ENCODE results near the gene SPEG.

Gene SPEG

GRCh38 chr2:219486380-219486959, 51.8 kb downstream of the SPEG start:
- no peak for TF ChIP-seq TOX (CRISPR knock-in tag; IDR thresholded peaks at IDR 0.05; ENCODE audit: borderline replicate concordance)
- TF ChIP-seq PATZ1 (CRISPR knock-in tag; IDR thresholded peaks at IDR 0.05; ENCODE audit: borderline replicate concordance) = no peak
- TF ChIP-seq BACH2 (CRISPR knock-in tag; IDR thresholded peaks at IDR 0.05; ENCODE audit: borderline replicate concordance) = no peak
- no peak for TF ChIP-seq ZC3H10 (CRISPR knock-in tag; IDR thresholded peaks at IDR 0.05)
- TF ChIP-seq ZNF70 (CRISPR knock-in tag; IDR thresholded peaks at IDR 0.05) = no peak
- TF ChIP-seq, protein P1, sequence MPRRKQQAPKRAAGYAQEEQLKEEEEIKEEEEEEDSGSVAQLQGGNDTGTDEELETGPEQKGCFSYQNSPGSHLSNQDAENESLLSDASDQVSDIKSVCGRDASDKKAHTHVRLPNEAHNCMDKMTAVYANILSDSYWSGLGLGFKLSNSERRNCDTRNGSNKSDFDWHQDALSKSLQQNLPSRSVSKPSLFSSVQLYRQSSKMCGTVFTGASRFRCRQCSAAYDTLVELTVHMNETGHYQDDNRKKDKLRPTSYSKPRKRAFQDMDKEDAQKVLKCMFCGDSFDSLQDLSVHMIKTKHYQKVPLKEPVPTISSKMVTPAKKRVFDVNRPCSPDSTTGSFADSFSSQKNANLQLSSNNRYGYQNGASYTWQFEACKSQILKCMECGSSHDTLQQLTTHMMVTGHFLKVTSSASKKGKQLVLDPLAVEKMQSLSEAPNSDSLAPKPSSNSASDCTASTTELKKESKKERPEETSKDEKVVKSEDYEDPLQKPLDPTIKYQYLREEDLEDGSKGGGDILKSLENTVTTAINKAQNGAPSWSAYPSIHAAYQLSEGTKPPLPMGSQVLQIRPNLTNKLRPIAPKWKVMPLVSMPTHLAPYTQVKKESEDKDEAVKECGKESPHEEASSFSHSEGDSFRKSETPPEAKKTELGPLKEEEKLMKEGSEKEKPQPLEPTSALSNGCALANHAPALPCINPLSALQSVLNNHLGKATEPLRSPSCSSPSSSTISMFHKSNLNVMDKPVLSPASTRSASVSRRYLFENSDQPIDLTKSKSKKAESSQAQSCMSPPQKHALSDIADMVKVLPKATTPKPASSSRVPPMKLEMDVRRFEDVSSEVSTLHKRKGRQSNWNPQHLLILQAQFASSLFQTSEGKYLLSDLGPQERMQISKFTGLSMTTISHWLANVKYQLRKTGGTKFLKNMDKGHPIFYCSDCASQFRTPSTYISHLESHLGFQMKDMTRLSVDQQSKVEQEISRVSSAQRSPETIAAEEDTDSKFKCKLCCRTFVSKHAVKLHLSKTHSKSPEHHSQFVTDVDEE (CRISPR knock-in tag; IDR thresholded peaks at IDR 0.05) = no peak
- no peak for TF ChIP-seq CSRNP3 (CRISPR knock-in tag; IDR thresholded peaks at IDR 0.05)
- no peak for TF ChIP-seq TCF4 (CRISPR knock-in tag; IDR thresholded peaks at IDR 0.05; ENCODE audit: borderline replicate concordance)
- no peak for TF ChIP-seq ZNF565 (CRISPR knock-in tag; conservative IDR thresholded peaks at IDR 0.05; ENCODE audit: low read depth)
- ATAC-seq = no peak

- ATAC-seq = no peak
- TF ChIP-seq ZNF70 (CRISPR knock-in tag; IDR thresholded peaks at IDR 0.05) (no peak), BACH2 (CRISPR knock-in tag; IDR thresholded peaks at IDR 0.05; ENCODE audit: borderline replicate concordance) (no peak), ISL1 (CRISPR knock-in tag; IDR thresholded peaks at IDR 0.05) (no peak), ZFP30 (CRISPR knock-in tag; IDR thresholded peaks at IDR 0.05) (no peak), POU6F1 (CRISPR knock-in tag; IDR thresholded peaks at IDR 0.05; ENCODE audit: borderline replicate concordance, low read depth) (no peak), GLIS3 (CRISPR knock-in tag; IDR thresholded peaks at IDR 0.05) (no peak), OSR1 (CRISPR knock-in tag; IDR thresholded peaks at IDR 0.05) (no peak), ESRRG (CRISPR knock-in tag; IDR thresholded peaks at IDR 0.05) (no peak), CSRNP3 (CRISPR knock-in tag; IDR thresholded peaks at IDR 0.05) (no peak), ARNTL (CRISPR knock-in tag; IDR thresholded peaks at IDR 0.05; ENCODE audit: borderline replicate concordance, low read depth) (no peak), SNAI2 (CRISPR knock-in tag; IDR thresholded peaks at IDR 0.05) (no peak), ZNF565 (CRISPR knock-in tag; conservative IDR thresholded peaks at IDR 0.05; ENCODE audit: low read depth) (no peak), TOX (CRISPR knock-in tag; IDR thresholded peaks at IDR 0.05; ENCODE audit: borderline replicate concordance) (no peak), ZFP3 (CRISPR knock-in tag; IDR thresholded peaks at IDR 0.05) (no peak), PPARA (CRISPR knock-in tag; IDR thresholded peaks at IDR 0.05; ENCODE audit: borderline replicate concordance) (no peak), PATZ1 (CRISPR knock-in tag; IDR thresholded peaks at IDR 0.05; ENCODE audit: borderline replicate concordance) (no peak), CSDC2 (CRISPR knock-in tag; IDR thresholded peaks at IDR 0.05) (no peak), RARB (CRISPR knock-in tag; IDR thresholded peaks at IDR 0.05) (no peak), ZC3H10 (CRISPR knock-in tag; IDR thresholded peaks at IDR 0.05) (no peak)
- TF ChIP-seq, protein P1 (CRISPR knock-in tag; IDR thresholded peaks at IDR 0.05) = no peak
These were observed 53.7 kb downstream of the SPEG start for GRCh38 chr2:219488149-219488843.

All from SK-N-SH treated with all-trans-retinoic acid at 6 μM for 48 hours (cell line).